IMR-90 (cell line): ENCODE measurements around the gene TOGARAM2.

Experiments
- CEBPB ChIP-seq: IDR thresholded peaks from 2 replicates; pipeline ENCODE4 v1.6.1; 2012; ENCODE audit warnings: low read depth, low read length, improper control_type of control experiment
- CTCF ChIP-seq: conservative IDR thresholded peaks from 2 replicates; pipeline ENCODE4 v1.5.1; 2012; ENCODE audit warnings: mild to moderate bottlenecking, low read depth, low read length, improper control_type of control experiment
- MAFK ChIP-seq: IDR thresholded peaks from 2 replicates; pipeline ENCODE4 v1.6.1; 2012; ENCODE audit warnings: low read depth, low read length, improper control_type of control experiment
- SMC3 ChIP-seq: fragments of 150-350 bp; IDR thresholded peaks from 2 replicates; pipeline ENCODE4 v1.6.1; 2016; ENCODE audit warnings: low read depth, mild to moderate bottlenecking, antibody characterized with exemption, low read length, moderate library complexity
- TF ChIP-seq, protein P1 (sequence below): fragments of 150-350 bp; IDR thresholded peaks from 2 replicates; pipeline ENCODE4 v1.6.1; 2016; ENCODE audit warnings: low read depth, mild to moderate bottlenecking, low read length, moderate library complexity, borderline replicate concordance

DNA sequence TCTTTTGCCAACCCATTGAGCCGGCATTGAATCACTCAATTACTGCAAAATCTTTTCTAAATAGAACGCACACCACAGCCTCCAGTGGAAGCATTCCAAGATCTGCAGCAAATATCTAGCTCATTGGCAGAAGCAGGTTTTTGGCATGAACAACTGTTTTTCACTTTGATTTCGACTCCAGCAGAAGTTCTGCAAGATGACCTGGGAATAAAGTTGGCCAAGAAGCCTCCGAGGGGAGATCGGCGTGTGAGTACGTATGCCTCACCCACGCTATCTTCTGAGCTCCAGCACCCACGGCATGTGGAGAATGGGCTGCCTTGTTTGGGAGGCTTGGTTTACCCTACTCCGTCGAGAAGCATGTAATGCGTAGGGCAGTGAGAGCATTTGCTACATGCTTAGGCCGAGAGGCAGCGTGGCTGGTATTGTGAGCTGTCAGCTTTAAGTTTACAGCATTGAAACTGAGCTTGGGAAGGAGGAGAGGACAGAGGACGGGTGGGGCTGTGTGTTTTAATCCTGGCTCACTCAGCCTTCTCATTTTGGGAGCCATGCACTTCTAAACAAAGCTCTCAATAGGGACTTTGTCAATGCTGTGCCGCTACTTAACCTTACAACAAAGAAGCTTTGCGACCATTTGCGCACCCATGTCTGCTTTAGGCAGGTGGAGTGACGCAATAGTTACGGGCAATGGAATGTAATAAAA lies 82.7 kb downstream of the TOGARAM2 start:
- TF ChIP-seq CTCF = no peak
- TF ChIP-seq, protein P1, sequence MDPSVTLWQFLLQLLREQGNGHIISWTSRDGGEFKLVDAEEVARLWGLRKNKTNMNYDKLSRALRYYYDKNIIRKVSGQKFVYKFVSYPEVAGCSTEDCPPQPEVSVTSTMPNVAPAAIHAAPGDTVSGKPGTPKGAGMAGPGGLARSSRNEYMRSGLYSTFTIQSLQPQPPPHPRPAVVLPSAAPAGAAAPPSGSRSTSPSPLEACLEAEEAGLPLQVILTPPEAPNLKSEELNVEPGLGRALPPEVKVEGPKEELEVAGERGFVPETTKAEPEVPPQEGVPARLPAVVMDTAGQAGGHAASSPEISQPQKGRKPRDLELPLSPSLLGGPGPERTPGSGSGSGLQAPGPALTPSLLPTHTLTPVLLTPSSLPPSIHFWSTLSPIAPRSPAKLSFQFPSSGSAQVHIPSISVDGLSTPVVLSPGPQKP = no peak
- no peak for TF ChIP-seq MAFK
- TF ChIP-seq CEBPB = peak; percentile 91
- no peak for TF ChIP-seq SMC3
